ENCODE measurements around the gene SLC6A20. TPM values are rescaled to one million over a fixed set of nuclear protein-coding genes. Genes with fewer than 3 reads are reported as not detected.

Gene SLC6A20, protein sequence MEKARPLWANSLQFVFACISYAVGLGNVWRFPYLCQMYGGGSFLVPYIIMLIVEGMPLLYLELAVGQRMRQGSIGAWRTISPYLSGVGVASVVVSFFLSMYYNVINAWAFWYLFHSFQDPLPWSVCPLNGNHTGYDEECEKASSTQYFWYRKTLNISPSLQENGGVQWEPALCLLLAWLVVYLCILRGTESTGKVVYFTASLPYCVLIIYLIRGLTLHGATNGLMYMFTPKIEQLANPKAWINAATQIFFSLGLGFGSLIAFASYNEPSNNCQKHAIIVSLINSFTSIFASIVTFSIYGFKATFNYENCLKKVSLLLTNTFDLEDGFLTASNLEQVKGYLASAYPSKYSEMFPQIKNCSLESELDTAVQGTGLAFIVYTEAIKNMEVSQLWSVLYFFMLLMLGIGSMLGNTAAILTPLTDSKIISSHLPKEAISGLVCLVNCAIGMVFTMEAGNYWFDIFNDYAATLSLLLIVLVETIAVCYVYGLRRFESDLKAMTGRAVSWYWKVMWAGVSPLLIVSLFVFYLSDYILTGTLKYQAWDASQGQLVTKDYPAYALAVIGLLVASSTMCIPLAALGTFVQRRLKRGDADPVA
- 1 to 10 TPM in 1 of 4 donors, not detected in 3; 2.6 TPM for total RNA-seq

DNA sequence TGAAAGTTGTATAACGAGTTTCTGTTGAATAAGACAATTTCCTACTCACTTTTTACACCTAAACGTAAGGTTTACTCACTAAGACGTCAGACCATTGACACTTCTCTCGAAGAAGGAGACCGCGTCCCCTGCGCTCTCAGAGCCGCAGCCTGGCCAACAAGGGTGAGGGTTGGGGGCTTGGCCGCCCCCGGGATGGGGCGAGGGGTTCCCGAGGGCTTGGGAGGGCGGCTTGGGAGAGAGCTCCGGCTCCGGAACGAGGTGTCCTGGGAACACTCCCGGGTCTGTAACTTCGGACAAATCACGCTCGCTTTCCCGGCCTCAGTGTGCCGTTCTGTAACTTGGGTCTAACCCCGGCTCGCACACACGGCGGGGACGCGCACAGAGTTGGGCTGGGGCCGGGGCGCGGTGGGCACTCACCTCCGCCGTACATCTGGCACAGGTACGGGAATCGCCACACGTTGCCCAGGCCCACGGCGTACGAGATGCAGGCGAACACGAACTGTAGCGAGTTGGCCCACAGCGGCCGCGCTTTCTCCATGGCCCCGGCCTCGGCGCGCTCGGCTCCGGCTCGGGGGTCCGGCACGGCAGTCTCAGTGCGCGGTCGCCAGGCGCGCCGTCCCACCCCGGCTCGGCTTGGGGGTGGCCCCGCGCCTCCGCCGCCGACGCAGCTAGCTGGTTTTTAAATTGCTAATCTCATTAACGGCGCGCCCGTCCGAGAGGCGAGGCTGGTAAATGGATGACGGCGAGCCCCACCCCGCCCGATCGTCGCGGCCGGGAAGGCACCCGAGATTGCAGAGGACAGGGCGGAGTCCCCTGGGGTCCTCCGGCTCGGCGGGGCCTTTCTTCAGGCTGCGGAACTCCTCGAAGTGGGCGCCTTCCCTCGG is at the start of gene SLC6A20:
SLC6A20 (minus strand) TSS at position 655 of the 884 bp plus-strand sequence; CDS start at position 538, 117 bp downstream.
- Histone ChIP-seq H3K27ac (no peak within 1 kb of the TSS), H3K27me3 (peaks cover 0 to 12% of the 10 kb centered on the region in 2 donors), H3K36me3 (no peaks in the 10 kb centered on the region), H3K4me1 (peaks cover 0 to 7% of the 10 kb centered on the region in 2 donors), H3K9me3 (no peaks in the 10 kb centered on the region), H3K4me3 (peak within 1 kb of the TSS; percentile 7 to 34)
- intact Hi-C loops (cut with DNase I; ENCODE audit: low total_unique reads), result no loop called here
- DNase-seq, result no peak
- TF ChIP-seq POLR2A (IDR thresholded peaks at IDR 0.05), result no peak
- TF ChIP-seq, protein P1, sequence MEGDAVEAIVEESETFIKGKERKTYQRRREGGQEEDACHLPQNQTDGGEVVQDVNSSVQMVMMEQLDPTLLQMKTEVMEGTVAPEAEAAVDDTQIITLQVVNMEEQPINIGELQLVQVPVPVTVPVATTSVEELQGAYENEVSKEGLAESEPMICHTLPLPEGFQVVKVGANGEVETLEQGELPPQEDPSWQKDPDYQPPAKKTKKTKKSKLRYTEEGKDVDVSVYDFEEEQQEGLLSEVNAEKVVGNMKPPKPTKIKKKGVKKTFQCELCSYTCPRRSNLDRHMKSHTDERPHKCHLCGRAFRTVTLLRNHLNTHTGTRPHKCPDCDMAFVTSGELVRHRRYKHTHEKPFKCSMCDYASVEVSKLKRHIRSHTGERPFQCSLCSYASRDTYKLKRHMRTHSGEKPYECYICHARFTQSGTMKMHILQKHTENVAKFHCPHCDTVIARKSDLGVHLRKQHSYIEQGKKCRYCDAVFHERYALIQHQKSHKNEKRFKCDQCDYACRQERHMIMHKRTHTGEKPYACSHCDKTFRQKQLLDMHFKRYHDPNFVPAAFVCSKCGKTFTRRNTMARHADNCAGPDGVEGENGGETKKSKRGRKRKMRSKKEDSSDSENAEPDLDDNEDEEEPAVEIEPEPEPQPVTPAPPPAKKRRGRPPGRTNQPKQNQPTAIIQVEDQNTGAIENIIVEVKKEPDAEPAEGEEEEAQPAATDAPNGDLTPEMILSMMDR (IDR thresholded peaks at IDR 0.05), result no peak

DNA sequence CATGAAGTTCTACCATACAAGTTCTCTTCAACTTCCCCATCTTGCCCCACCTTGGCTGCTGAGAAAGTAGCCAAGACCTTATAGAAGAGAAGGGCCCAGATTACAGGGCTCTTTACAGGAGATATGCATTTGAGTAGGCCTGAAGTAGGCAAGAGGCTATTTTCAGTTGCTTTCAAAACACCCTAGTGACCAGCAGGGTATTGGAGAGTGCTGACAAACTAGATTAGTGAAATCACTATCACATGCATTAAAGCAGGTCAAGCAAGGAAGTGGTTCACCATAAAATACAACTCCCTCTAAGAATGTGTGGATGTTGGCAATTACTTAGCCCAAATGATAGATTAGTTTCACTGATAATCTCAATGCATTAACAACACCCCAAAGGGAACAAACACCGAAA is 48.3 kb upstream of the SLC6A20 start:
- TF ChIP-seq, protein P1 (IDR thresholded peaks at IDR 0.05), result no peak
- no peak for TF ChIP-seq POLR2A (IDR thresholded peaks at IDR 0.05)
- Histone ChIP-seq H3K27me3 (no peaks in the 10 kb centered on the region), H3K36me3 (no peaks in the 10 kb centered on the region), H3K27ac (no peak overlapping the region), H3K4me3 (no peak overlapping the region), H3K4me1 (no peaks in the 10 kb centered on the region), H3K9me3 (no peaks in the 10 kb centered on the region)
- intact Hi-C loops (cut with DNase I; ENCODE audit: low total_unique reads), result loop anchor here (10.0 kb wide), 1 partner anchor 90 kb away; no protein-coding TSS in a partner anchor
- no peak for DNase-seq

DNA sequence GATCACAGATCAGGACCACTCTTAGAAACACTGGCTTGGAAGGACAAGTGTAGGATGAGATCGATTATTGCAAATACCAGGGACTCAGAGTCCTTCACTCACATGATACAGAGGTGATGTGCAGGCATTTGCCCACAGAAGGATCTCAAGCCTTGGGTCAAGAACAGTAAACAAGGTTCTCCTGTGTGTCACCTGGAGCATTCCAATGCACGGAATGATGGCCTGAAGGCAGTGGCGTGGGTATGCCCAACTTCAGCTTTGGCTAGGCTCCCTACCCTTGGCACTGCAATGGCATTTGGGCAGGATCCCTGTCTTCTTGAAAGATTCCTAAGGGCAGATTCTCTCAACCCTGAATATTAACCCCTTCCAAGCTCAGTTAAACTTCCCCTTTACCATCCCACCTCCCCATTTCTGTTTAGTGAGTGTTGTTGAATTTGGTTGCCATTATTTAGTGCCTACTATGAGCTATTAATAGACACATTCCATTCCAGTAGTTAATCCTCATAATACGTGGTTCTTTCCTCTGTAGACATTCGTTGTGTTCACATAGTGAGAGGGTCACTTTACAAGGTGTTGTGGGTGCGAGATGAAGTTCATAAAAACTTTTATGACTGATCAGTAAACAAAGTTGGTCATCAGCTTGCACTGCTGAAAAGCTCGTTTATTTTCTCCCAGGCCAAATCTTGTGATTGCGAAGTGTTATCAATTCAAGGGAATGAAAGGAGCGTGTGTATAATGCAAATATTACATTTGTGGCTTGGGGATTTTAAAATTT is 46.7 kb upstream of the SLC6A20 start:
- no peaks in the 10 kb centered on the region for H3K27me3 ChIP-seq
- H3K27ac ChIP-seq, result no peak overlapping the region
- H3K36me3 ChIP-seq, result no peaks in the 10 kb centered on the region
- DNase-seq, result no peak
- H3K4me3 ChIP-seq, result no peak overlapping the region
- intact Hi-C loops (cut with DNase I; ENCODE audit: low total_unique reads), result loop anchor here (10.0 kb wide), 1 partner anchor 92 kb away; no protein-coding TSS in a partner anchor
- H3K9me3 ChIP-seq, result no peaks in the 10 kb centered on the region
- no peaks in the 10 kb centered on the region for H3K4me1 ChIP-seq
- TF ChIP-seq, protein P1 (IDR thresholded peaks at IDR 0.05), result no peak
- TF ChIP-seq POLR2A (IDR thresholded peaks at IDR 0.05), result no peak

DNA sequence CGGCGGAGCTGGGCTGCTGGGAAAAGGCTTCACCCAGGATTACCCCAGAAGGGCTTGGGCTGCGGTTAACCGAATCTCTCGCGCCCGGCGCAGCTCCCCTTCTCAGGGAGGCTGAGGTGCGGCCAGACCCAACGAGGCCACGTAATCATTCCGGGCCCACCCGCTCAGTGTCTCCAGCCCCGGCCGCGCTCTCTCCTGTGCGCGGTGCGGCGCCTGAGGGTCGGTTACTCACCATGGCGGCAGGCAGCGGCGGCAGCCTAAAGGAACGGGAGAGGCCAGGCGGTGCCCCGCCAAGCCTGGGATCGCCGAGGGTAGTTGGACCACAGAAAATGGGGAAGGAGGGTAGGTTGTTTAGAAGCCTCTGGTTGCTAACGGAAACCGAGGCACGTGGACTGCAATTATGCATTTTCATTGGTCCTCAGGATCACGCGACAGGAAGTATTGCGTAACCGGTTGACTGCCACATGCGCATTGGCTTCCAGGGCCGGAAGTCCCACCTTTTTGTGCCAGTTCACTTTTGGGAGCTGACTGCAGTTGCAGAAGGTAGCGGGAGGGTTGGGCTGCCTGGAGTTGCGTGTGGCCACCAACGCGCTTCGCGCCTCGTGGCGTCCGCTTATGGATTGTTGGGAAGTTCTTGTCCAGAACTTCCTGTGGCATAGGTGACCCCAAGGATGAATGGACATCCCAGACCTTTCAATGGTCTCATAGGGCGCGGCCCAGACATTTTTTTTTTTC is 45.6 kb upstream of the SLC6A20 start, which contains the start of gene LZTFL1:
LZTFL1 (minus strand) TSS at position 363 of the 735 bp plus-strand sequence; CDS start at position 235, 128 bp downstream.
- Histone ChIP-seq H3K9me3 (no peaks in the 10 kb centered on the region), H3K27me3 (no peaks in the 10 kb centered on the region), H3K27ac (peak within 1 kb of the TSS; percentile 47 to 50), H3K4me1 (no peaks in the 10 kb centered on the region), H3K36me3 (no peaks in the 10 kb centered on the region), H3K4me3 (peak within 1 kb of the TSS; percentile 85 to 92)
- TF ChIP-seq, protein P1 (IDR thresholded peaks at IDR 0.05), result peak in 1 of 4 experiments; percentile 31
- TF ChIP-seq POLR2A (IDR thresholded peaks at IDR 0.05), result peak in 1 of 2 donors; percentile 38
- intact Hi-C loops (cut with DNase I; ENCODE audit: low total_unique reads), result loop anchor here (10.0 kb wide), 1 partner anchor 93 kb away; no protein-coding TSS in a partner anchor
- peak; percentile 92 to 94 for DNase-seq
